IMR-90 (cell line): ENCODE measurements around the gene FBXL14. TPM values are rescaled to one million over a fixed set of nuclear protein-coding genes. Genes with fewer than 3 reads are reported as not detected.

Experiments used
- ATAC-seq: fragments of 200-7000 bp; cut with Tn5 transposase; 2 replicates; pipeline ENCODE4 v1.9.1; 2020; ENCODE audit warnings: low read depth, mild to moderate bottlenecking, moderate library complexity
- BruUV-seq: library from RNA; stranded (reverse); fragments of 400-500 nt; replicated peaks from 2 replicates; lab custom pipeline; 2021; lab: Mats Ljungman, UMichigan
- CTCF ChIA-PET: fragments of 300-600 bp; formaldehyde crosslinking; extraction: SDS; loops from one replicate; lab custom pipeline; 2021; ENCODE audit warnings: antibody characterized with exemption; lab: Yijun Ruan, JAX
- POLR2A ChIA-PET: fragments of 300-600 bp; sonication (Branson Sonifier 250); formaldehyde crosslinking; loops from one replicate; lab custom pipeline; 2022; ENCODE audit warnings: antibody characterized with exemption; ENCODE audit not compliant: unreplicated experiment; lab: Charles Lee
- DNase-seq: peaks from one replicate; pipeline ENCODE4 v3.0.0; 2013
- H2AFZ ChIP-seq: replicated peaks from 2 replicates; pipeline ENCODE3; 2013; ENCODE audit warnings: low read length, mild to moderate bottlenecking; ENCODE audit not compliant: poor library complexity
- H2AK5ac ChIP-seq: 2 replicates; pipeline ENCODE4 v1.6.1; 2013; ENCODE audit warnings: low read depth, low read length, inconsistent platforms
- H2AK9ac ChIP-seq: replicated peaks from 2 replicates; pipeline ENCODE3; 2013; ENCODE audit warnings: mild to moderate bottlenecking, low read depth, low read length, moderate library complexity; ENCODE audit not compliant: poor library complexity
- H2BK120ac ChIP-seq: 2 replicates; pipeline ENCODE4 v1.6.1; 2013; ENCODE audit warnings: low read depth, low read length, inconsistent platforms
- H2BK15ac ChIP-seq: 3 replicates; pipeline ENCODE4 v1.6.1; 2013; ENCODE audit warnings: low read depth, low read length, inconsistent platforms
- H2BK20ac ChIP-seq: 2 replicates; pipeline ENCODE4 v1.6.1; 2013; ENCODE audit warnings: low read depth, mild to moderate bottlenecking, inconsistent platforms, low read length, moderate library complexity
- H2BK5ac ChIP-seq: 2 replicates; pipeline ENCODE4 v1.6.1; 2013; ENCODE audit warnings: mild to moderate bottlenecking, low read depth, low read length, inconsistent platforms; ENCODE audit not compliant: poor library complexity, severe bottlenecking
- H3K14ac ChIP-seq: replicated peaks from 2 replicates; pipeline ENCODE4 v1.6.1; 2013; ENCODE audit warnings: low read depth, low read length, inconsistent platforms
- H3K18ac ChIP-seq: 2 replicates; pipeline ENCODE4 v1.6.1; 2013; ENCODE audit warnings: low read depth, low read length, control low read depth
- H3K23ac ChIP-seq: 2 replicates; pipeline ENCODE4 v1.6.1; 2013; ENCODE audit warnings: low read depth, low read length, inconsistent platforms
- H3K27ac ChIP-seq: 2 replicates; pipeline ENCODE4 v1.5.1; 2013; ENCODE audit warnings: mild to moderate bottlenecking, control low read depth, low read length; ENCODE audit not compliant: insufficient read depth
- H3K27me3 ChIP-seq: 2 replicates; pipeline ENCODE4 v1.6.1; 2013; ENCODE audit warnings: low read length; ENCODE audit not compliant: control insufficient read depth, insufficient read depth
- H3K36me3 ChIP-seq: 2 replicates; pipeline ENCODE4 v1.6.1; 2013; ENCODE audit warnings: low read length, mixed read lengths; ENCODE audit not compliant: control insufficient read depth, insufficient read depth
- H3K4ac ChIP-seq: 2 replicates; pipeline ENCODE4 v1.6.1; 2013; ENCODE audit warnings: low read depth, low read length, inconsistent platforms
- H3K4me1 ChIP-seq: 2 replicates; pipeline ENCODE4 v1.6.1; 2013; ENCODE audit warnings: low read length, mixed read lengths; ENCODE audit not compliant: control insufficient read depth, insufficient read depth
- H3K4me2 ChIP-seq: 2 replicates; pipeline ENCODE4 v1.6.1; 2013; ENCODE audit warnings: low read depth, mild to moderate bottlenecking, control low read depth, low read length, moderate library complexity
- H3K4me3 ChIP-seq: 2 replicates; pipeline ENCODE4 v1.5.1; 2013; ENCODE audit warnings: low read depth, mild to moderate bottlenecking, control low read depth, low read length, moderate library complexity; ENCODE audit not compliant: insufficient read depth
- H3K56ac ChIP-seq: 2 replicates; pipeline ENCODE4 v1.6.1; 2013; ENCODE audit warnings: low read length, inconsistent platforms; ENCODE audit not compliant: insufficient read depth; ENCODE audit errors: extremely low read depth
- H3K79me1 ChIP-seq, 2 experiments: 2 replicates each; pipeline ENCODE4 v1.6.1; 2013; ENCODE audit warnings: low read length in 2 of 2, inconsistent platforms in 1 of 2, low read depth in 1 of 2
- H3K9ac ChIP-seq: 2 replicates; pipeline ENCODE4 v1.6.1; 2013; ENCODE audit warnings: low read depth, low read length, control low read depth
- H3K9me1 ChIP-seq: 2 replicates; pipeline ENCODE4 v1.6.1; 2013; ENCODE audit warnings: low read length, inconsistent platforms; ENCODE audit not compliant: insufficient read depth
- H3K9me3 ChIP-seq: 2 replicates; pipeline ENCODE4 v1.6.1; 2013; ENCODE audit warnings: low read length; ENCODE audit not compliant: control insufficient read depth, insufficient read depth
- H4K20me1 ChIP-seq: 2 replicates; pipeline ENCODE4 v1.6.1; 2013; ENCODE audit warnings: low read length, inconsistent platforms; ENCODE audit not compliant: insufficient read depth
- H4K5ac ChIP-seq: 2 replicates; pipeline ENCODE4 v1.6.1; 2013; ENCODE audit warnings: mild to moderate bottlenecking, low read depth, low read length, control low read depth
- H4K8ac ChIP-seq, 2 experiments: 2 replicates each; pipeline ENCODE4 v1.6.1; 2013; ENCODE audit warnings: low read depth in 2 of 2, low read length in 2 of 2, control low read depth in 1 of 2, inconsistent platforms in 1 of 2
- H4K91ac ChIP-seq: 2 replicates; pipeline ENCODE4 v1.6.1; 2013; ENCODE audit warnings: low read depth, low read length, inconsistent platforms; ENCODE audit not compliant: insufficient read depth
- CEBPB ChIP-seq: IDR thresholded peaks from 2 replicates; pipeline ENCODE4 v1.6.1; 2012; ENCODE audit warnings: low read depth, low read length, improper control_type of control experiment
- CHD1 ChIP-seq: IDR thresholded peaks from 2 replicates; pipeline ENCODE4 v1.6.1; 2012; ENCODE audit warnings: low read depth, low read length, improper control_type of control experiment
- FOS ChIP-seq: fragments of 150-350 bp; IDR thresholded peaks from 2 replicates; pipeline ENCODE4 v1.6.1; 2016; ENCODE audit warnings: low read depth, low read length
- MAZ ChIP-seq: IDR thresholded peaks from 2 replicates; pipeline ENCODE4 v1.6.1; 2012; ENCODE audit warnings: low read depth, mild to moderate bottlenecking, low read length, improper control_type of control experiment, moderate library complexity, borderline replicate concordance
- MXI1 ChIP-seq: IDR thresholded peaks from 2 replicates; pipeline ENCODE4 v1.6.1; 2012; ENCODE audit warnings: low read depth, mild to moderate bottlenecking, low read length, moderate library complexity, borderline replicate concordance
- NFE2L2 ChIP-seq: fragments of 150-350 bp; IDR thresholded peaks from 2 replicates; pipeline ENCODE4 v1.6.1; 2016; ENCODE audit warnings: low read depth, mild to moderate bottlenecking, low read length
- SMC3 ChIP-seq: fragments of 150-350 bp; IDR thresholded peaks from 2 replicates; pipeline ENCODE4 v1.6.1; 2016; ENCODE audit warnings: low read depth, mild to moderate bottlenecking, antibody characterized with exemption, low read length, moderate library complexity
- WGBS, 2 experiments: methylation state at CpG; one replicate each; pipeline versions ENCODE4 v1.1.5 to v1.1.7; 2013; ENCODE audit warnings: missing lambda C conversion rate in 2 of 2; ENCODE audit not compliant: insufficient read length in 1 of 2; ENCODE audit errors: extremely low coverage in 2 of 2; 5-methylcytosine and 5-hydroxymethylcytosine counted together
- dilution Hi-C: fragments of 300-500 bp; cut with HindIII; formaldehyde crosslinking; loops from one replicate; pipeline ENCODE4 v1.14.3; 2018; ENCODE audit warnings: low sequenced_read_pairs; ENCODE audit not compliant: unreplicated experiment
- in situ Hi-C: fragments of 300-500 bp; cut with MboI; formaldehyde crosslinking; loops from 3 replicates; pipeline ENCODE4 v1.14.3; 2019; ENCODE audit warnings: low sequenced_read_pairs, inconsistent platforms, mixed read lengths
- intact Hi-C: fragments of 100-400 bp; cut with micrococcal nuclease; formaldehyde crosslinking; loops from 2 replicates; pipeline ENCODE4 v1.10.0; 2022
- polyA plus RNA-seq, 3 experiments: library from polyadenylated mRNA; depleted of rRNA; stranded (reverse); fragments of >200 nt; gene quantifications; 2 replicates each; pipeline ENCODE4 v1.2.3, GENCODE V29; 2012; ENCODE audit warnings: low replicate concordance in 1 of 3
- total RNA-seq: library from RNA; depleted of rRNA; stranded (reverse); fragments of >200 nt; gene quantifications from 2 replicates; pipeline ENCODE4 v1.2.3, GENCODE V29; 2012

The FBXL14 gene
- total and polyA plus RNA-seq, 2 of the 4 experiments (the other 2 are of a cell fraction): 4.7 to 7.3 TPM

DNA sequence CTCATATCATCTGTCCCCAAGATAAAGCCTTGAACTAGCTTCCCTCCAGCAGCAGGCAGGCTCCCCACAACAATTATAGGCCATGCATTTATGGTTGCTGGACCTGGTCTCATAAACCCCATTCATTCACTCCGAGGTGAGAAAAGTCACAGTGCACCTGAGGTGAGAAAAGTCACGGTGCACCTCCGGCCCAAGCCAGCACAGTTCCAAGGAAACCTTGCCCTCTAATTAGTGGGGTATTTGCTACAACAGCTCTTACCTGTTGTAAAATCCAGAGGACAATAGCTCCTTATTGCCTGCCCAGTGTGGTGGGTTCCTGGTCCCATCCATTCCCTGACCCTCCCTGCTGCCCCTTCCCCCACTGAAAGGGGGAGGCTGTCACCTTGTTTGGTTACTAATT is 65.6 kb downstream of the FBXL14 start:
- ChIA-PET CTCF (no interaction called here), POLR2A (no interaction called here)
- H3K4me3 ChIP-seq: no peak overlapping the region
- no peak overlapping the region for H4K5ac ChIP-seq
- peak overlapping the region; percentile 17 for H2AK9ac ChIP-seq
- no peaks in the 10 kb centered on the region for H3K27me3 ChIP-seq
- H3K14ac ChIP-seq: no peak overlapping the region; the same call in 1 of the 2 replicates
- peak overlapping the region; percentile 63 for H3K4ac ChIP-seq
- H3K9me1 ChIP-seq: peaks cover 26% of the 10 kb centered on the region
- H4K91ac ChIP-seq: no peak overlapping the region; the same call in 1 of the 2 replicates
- ATAC-seq: no peak
- BruUV-seq: no TSS peak
- no CpG with 5 or more reads among the region's 3 CpGs for WGBS, 2 experiments
- no peak overlapping the region for H2AFZ ChIP-seq
- TF ChIP-seq MAZ (no peak), FOS (no peak), NFE2L2 (no peak), CEBPB (no peak), MXI1 (no peak), SMC3 (no peak), CHD1 (no peak)
- H2BK15ac ChIP-seq: peak overlapping the region; percentile 23; the same call in 1 of the 3 replicates
- peak overlapping the region; percentile 78 for H3K23ac ChIP-seq
- intact Hi-C loops (no loop called here), in situ Hi-C loops (no loop called here), dilution Hi-C loops (no loop called here)
- H3K9ac ChIP-seq: no peak overlapping the region
- H3K4me2 ChIP-seq: no peak overlapping the region
- H3K4me1 ChIP-seq: peaks cover 28% of the 10 kb centered on the region
- H2BK120ac ChIP-seq: peak overlapping the region; percentile 68
- DNase-seq: no peak
- peak overlapping the region in 1 of 2 experiments; percentile 22; a peak in 1 of 4 replicates for H4K8ac ChIP-seq
- peak overlapping the region; percentile 43; the same call in 1 of the 2 replicates for H2BK20ac ChIP-seq
- H3K27ac ChIP-seq: no peak overlapping the region
- H3K56ac ChIP-seq: no peak overlapping the region
- H4K20me1 ChIP-seq: peaks cover 24% of the 10 kb centered on the region
- no peak overlapping the region; the same call in 1 of the 2 replicates for H3K18ac ChIP-seq
- peak overlapping the region; percentile 66 for H2AK5ac ChIP-seq
- no peaks in the 10 kb centered on the region for H3K36me3 ChIP-seq
- no peaks in the 10 kb centered on the region for H3K9me3 ChIP-seq
- no peak overlapping the region for H2BK5ac ChIP-seq
- peaks cover 4 to 54% of the 10 kb centered on the region in 2 experiments; a peak in 3 of 4 replicates for H3K79me1 ChIP-seq
